ENCODE results near the gene PCSK2.

GRCh38 chr20:17452441-17452840 is 225.6 kb downstream of the PCSK2 start:
- TF ChIP-seq POLR2AphosphoS5 (IDR thresholded peaks at IDR 0.05; ENCODE audit: low read depth, low read length) (no peak), PAX5 (IDR thresholded peaks at IDR 0.05; ENCODE audit: insufficient read depth, low read length, severe bottlenecking) (no peak), POLR2A (IDR thresholded peaks at IDR 0.05; ENCODE audit: low read depth, low read length) (no peak), TAF1 (IDR thresholded peaks at IDR 0.05; ENCODE audit: low read depth, low read length) (no peak), SPI1 (IDR thresholded peaks at IDR 0.05; ENCODE audit: low read depth, low read length) (no peak), POU2F2 (IDR thresholded peaks at IDR 0.05; ENCODE audit: low read depth, low read length) (no peak)

Data from GM12891 (cell line).